NCI-H2227 (cell line): ENCODE measurements around the gene TMEM128.
"Not testable (repeated sequence)": the region's sequence is repeated elsewhere in the genome, so short reads cannot be mapped to it uniquely, and the experiment has no call there.

Experiments used
- DNase-seq: peaks from one replicate; lab custom pipeline; 2025; ENCODE audit not compliant: unreplicated experiment; lab: John Stamatoyannopoulos, UW

Gene TMEM128

DNA sequence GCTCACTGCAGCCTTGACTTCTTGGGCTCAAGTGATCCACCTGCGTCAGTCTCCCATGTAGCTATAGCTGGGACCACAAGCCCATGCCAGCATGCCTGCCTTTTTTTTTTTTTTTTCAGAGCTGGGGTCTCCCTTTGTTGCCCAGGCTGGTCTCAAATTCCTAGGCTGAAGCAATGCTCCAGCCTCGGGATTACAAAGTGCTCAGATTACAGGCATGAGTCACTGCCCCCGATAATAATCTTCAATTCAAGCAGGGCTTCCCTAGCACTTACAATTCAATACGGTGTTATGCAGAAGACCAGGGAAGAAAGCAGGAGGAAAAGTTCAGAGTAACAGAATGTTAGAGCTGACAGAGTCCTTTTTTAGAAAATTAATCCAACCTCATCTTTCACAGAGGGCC lies 47.4 kb downstream of the TMEM128 start:
- no peak for DNase-seq

GRCh38 chr4:4195354-4195753 lies 52.7 kb downstream of the TMEM128 start:
- no peak for DNase-seq

GRCh38 chr4:4188557-4188956 lies 59.5 kb downstream of the TMEM128 start:
- not testable (repeated sequence) for DNase-seq
